Osteocyte (in vitro differentiated cells): ENCODE results near the gene POLR3H. TPM values are rescaled to one million over a fixed set of nuclear protein-coding genes. Genes with fewer than 3 reads are reported as not detected.

Experiments used
- DNase-seq: peaks from one replicate; pipeline ENCODE4 v3.0.0; 2021; ENCODE audit warnings: mixed read lengths; ENCODE audit not compliant: unreplicated experiment; ENCODE audit errors: extremely low spot score
- H3K27ac Mint-ChIP-seq: one replicate; pipeline ENCODE4 v1.8.0; 2021; ENCODE audit warnings: mild to moderate bottlenecking, mixed read lengths; ENCODE audit not compliant: unreplicated experiment
- H3K27me3 Mint-ChIP-seq: one replicate; pipeline ENCODE4 v1.8.0; 2021; ENCODE audit warnings: mixed read lengths; ENCODE audit not compliant: unreplicated experiment
- H3K36me3 Mint-ChIP-seq: one replicate; pipeline ENCODE4 v1.8.0; 2021; ENCODE audit warnings: mixed read lengths; ENCODE audit not compliant: unreplicated experiment
- H3K4me1 Mint-ChIP-seq: one replicate; pipeline ENCODE4 v1.8.0; 2021; ENCODE audit warnings: mixed read lengths; ENCODE audit not compliant: unreplicated experiment
- H3K4me3 Mint-ChIP-seq: one replicate; pipeline ENCODE4 v1.8.0; 2021; ENCODE audit warnings: mild to moderate bottlenecking, moderate library complexity, mixed read lengths; ENCODE audit not compliant: unreplicated experiment
- H3K9me3 Mint-ChIP-seq: one replicate; pipeline ENCODE4 v1.8.0; 2021; ENCODE audit warnings: mixed read lengths; ENCODE audit not compliant: unreplicated experiment
- CTCF ChIP-seq: fragments of 200-600 bp; sonication (generic); IDR thresholded peaks from 2 replicates; pipeline ENCODE4 v1.5.0; 2021; ENCODE audit warnings: antibody characterized with exemption, mild to moderate bottlenecking, moderate library complexity
- total RNA-seq: library from RNA; stranded (reverse); gene quantifications from 2 replicates; pipeline ENCODE4 v1.2.1, GENCODE V29; 2021

POLR3H gene
- total RNA-seq, 1 donor from 2014 or later, result 38.2 TPM

DNA sequence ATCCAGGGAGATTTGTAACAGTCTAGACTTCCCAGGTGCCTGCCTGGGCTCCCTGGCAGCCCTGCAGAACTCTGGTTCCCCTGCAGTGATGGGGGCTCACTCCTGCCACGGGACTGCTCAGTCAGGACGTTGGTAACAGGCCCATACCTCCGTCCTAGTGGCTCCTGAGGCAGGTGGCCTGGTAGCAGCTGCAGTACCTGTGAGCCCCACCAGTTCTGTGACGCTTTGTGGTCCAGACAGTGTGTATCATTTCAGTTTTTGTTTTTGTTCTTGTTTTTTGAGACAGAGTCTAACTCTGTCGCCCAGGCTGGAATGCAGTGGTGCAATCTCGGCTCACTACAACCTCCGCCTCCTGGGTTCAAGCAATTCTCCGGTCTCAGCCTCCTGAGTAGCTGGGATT is 27.8 kb downstream of the POLR3H start:
- H3K27ac Mint-ChIP-seq, result no peak overlapping the region
- no peaks in the 10 kb centered on the region for H3K9me3 Mint-ChIP-seq
- no peak for TF ChIP-seq CTCF
- peaks cover 22% of the 10 kb centered on the region for H3K4me1 Mint-ChIP-seq
- peaks cover 11% of the 10 kb centered on the region for H3K36me3 Mint-ChIP-seq
- DNase-seq, result no peak
- no peaks in the 10 kb centered on the region for H3K27me3 Mint-ChIP-seq
- no peak overlapping the region for H3K4me3 Mint-ChIP-seq

- Mint-ChIP-seq H3K4me3 (no peak overlapping the region), H3K4me1 (peaks cover 22% of the 10 kb centered on the region), H3K27me3 (no peaks in the 10 kb centered on the region), H3K27ac (peak overlapping the region; percentile 98), H3K36me3 (peaks cover 16% of the 10 kb centered on the region), H3K9me3 (no peaks in the 10 kb centered on the region)
- TF ChIP-seq CTCF, result no peak
- DNase-seq, result no peak
Observed at GRCh38 chr22:41513391-41513790, 30.9 kb downstream of the POLR3H start.

- H3K27ac Mint-ChIP-seq, result peak overlapping the region; percentile 98
- H3K36me3 Mint-ChIP-seq, result peaks cover 18% of the 10 kb centered on the region
- H3K4me1 Mint-ChIP-seq, result peaks cover 22% of the 10 kb centered on the region
- no peaks in the 10 kb centered on the region for H3K9me3 Mint-ChIP-seq
- H3K4me3 Mint-ChIP-seq, result peak overlapping the region; percentile 4
- no peak for TF ChIP-seq CTCF
- H3K27me3 Mint-ChIP-seq, result no peaks in the 10 kb centered on the region
- peak; percentile 92 for DNase-seq
Observed at GRCh38 chr22:41512421-41513194, 31.7 kb downstream of the POLR3H start.

DNA sequence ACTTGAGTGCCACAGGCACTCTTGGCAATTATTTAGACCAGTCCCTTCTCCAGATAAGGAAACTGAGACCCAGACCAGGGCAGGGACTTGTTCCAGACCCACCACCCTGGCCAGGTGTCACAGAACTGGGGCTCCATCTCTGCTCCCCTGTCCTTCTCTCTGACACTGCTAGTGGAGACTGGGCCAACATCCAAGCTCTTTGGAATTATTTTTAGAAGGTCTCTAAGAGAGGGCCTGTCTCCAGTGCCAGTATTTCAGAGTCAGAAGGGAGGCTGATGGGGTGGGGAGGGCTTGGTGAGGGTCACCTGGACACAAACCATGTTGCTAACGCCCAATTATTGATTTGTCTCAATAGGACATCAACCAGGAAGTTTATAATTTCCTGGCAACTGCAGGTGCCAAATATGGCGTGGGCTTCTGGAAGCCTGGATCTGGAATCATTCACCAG is 32.7 kb downstream of the POLR3H start:
- Mint-ChIP-seq H3K4me3 (no peak overlapping the region), H3K27me3 (no peaks in the 10 kb centered on the region), H3K36me3 (peaks cover 21% of the 10 kb centered on the region), H3K27ac (peak overlapping the region; percentile 98), H3K4me1 (peaks cover 22% of the 10 kb centered on the region), H3K9me3 (no peaks in the 10 kb centered on the region)
- DNase-seq, result no peak
- TF ChIP-seq CTCF, result no peak

DNA sequence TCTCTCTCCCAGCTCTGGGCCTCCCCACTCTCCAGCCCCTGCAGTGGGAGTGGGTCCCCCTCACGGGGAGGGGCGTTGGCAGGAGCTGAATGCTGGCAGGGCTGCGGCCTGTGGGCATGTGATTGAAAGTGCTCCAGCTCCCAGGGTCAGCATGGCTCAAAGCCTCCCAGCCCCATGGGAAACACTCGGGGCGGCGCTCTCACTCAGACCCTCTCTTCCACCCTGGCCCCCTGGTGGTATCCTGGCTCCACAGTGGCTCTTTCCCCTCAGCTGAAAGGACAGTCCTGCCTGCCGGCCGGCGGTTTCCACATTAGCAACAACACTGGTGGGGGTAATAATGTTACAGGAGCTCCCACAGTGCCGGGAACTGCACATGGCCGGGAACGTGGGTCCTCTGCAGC is 35.5 kb downstream of the POLR3H start:
- DNase-seq, result no peak
- peaks cover 15% of the 10 kb centered on the region for H3K36me3 Mint-ChIP-seq

More for the DNA sequence above, 35.5 kb downstream of the POLR3H start:
- H3K4me3 Mint-ChIP-seq, result no peak overlapping the region
- peaks cover 18% of the 10 kb centered on the region for H3K4me1 Mint-ChIP-seq
- no peaks in the 10 kb centered on the region for H3K27me3 Mint-ChIP-seq
- no peak for TF ChIP-seq CTCF
- no peak overlapping the region for H3K27ac Mint-ChIP-seq
- H3K9me3 Mint-ChIP-seq, result no peaks in the 10 kb centered on the region
